Breast epithelium (tissue), 3 donors: ENCODE measurements around the gene BRMS1L.
"Not testable (repeated sequence)": the region's sequence is repeated elsewhere in the genome, so short reads cannot be mapped to it uniquely, and the experiment has no call there.

Experiments used
- POLR2A ChIP-seq: fragments of 450-650 bp; IDR thresholded peaks from one replicate; pipeline ENCODE4 v1.6.1; 2016; ENCODE audit warnings: antibody characterized with exemption, mild to moderate bottlenecking, moderate library complexity
- POLR2AphosphoS5 ChIP-seq, 3 donors: sonication (generic); formaldehyde crosslinking; IDR thresholded peaks; one replicate each; pipeline ENCODE4 v1.6.1; 2017; ENCODE audit warnings: antibody characterized with exemption in 3 of 3
- TF ChIP-seq, protein P1 (sequence below), 3 donors: fragments of 450-650 bp; IDR thresholded peaks; one replicate each; pipeline ENCODE4 v1.5.1; 2016 to 2017; ENCODE audit warnings: antibody characterized with exemption in 3 of 3, mild to moderate bottlenecking in 3 of 3, moderate library complexity in 3 of 3

DNA sequence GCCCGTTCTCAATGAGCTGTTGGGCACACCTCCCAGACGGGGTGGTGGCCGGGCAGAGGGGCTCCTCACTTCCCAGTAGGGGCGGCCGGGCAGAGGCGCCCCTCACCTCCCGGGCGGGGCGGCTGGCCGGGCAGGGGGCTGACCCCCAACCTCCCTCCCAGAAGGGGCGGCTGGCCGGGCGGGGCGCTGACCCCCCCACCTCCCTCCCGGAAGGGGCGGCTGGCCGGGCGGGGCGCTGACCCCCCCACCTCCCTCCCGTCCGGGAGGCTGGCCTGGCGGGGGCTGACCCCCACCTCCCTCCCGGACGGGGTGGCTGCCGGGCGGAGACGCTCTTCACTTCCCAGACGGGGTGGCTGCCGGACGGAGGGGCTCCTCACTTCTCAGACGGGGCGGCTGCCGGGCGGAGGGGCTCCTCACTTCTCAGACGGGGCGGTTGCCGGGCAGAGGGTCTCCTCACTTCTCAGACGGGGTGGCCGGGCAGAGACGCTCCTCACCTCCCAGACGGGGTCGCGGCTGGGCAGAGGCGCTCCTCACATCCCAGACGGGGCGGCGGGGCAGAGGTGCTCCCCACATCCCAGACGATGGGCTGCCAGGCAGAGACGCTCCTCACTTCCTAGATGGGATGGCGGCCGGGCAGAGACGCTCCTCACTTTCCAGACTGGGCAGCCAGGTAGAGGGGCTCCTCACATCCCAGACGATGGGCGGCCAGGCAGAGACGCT is 1.5 kb upstream of the BRMS1L start:
- TF ChIP-seq, protein P1, sequence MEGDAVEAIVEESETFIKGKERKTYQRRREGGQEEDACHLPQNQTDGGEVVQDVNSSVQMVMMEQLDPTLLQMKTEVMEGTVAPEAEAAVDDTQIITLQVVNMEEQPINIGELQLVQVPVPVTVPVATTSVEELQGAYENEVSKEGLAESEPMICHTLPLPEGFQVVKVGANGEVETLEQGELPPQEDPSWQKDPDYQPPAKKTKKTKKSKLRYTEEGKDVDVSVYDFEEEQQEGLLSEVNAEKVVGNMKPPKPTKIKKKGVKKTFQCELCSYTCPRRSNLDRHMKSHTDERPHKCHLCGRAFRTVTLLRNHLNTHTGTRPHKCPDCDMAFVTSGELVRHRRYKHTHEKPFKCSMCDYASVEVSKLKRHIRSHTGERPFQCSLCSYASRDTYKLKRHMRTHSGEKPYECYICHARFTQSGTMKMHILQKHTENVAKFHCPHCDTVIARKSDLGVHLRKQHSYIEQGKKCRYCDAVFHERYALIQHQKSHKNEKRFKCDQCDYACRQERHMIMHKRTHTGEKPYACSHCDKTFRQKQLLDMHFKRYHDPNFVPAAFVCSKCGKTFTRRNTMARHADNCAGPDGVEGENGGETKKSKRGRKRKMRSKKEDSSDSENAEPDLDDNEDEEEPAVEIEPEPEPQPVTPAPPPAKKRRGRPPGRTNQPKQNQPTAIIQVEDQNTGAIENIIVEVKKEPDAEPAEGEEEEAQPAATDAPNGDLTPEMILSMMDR (IDR thresholded peaks at IDR 0.05), result not testable (repeated sequence)
- not testable (repeated sequence) for TF ChIP-seq POLR2A; POLR2AphosphoS5 (IDR thresholded peaks at IDR 0.05)
